CMK (cell line): ENCODE results near the gene PRRC2C.
"Not testable (repeated sequence)": the region's sequence is repeated elsewhere in the genome, so short reads cannot be mapped to it uniquely, and the experiment has no call there.

Source experiments
- DNase-seq: peaks from one replicate; pipeline ENCODE4 v3.0.0-alpha.2; 2010; ENCODE audit warnings: low read depth

The PRRC2C gene

GRCh38 chr1:171583591-171584201 lies 98.4 kb downstream of the PRRC2C start:
- no peak for DNase-seq

- no peak for DNase-seq
These were observed 100.4 kb downstream of the PRRC2C start for GRCh38 chr1:171585715-171586114.

GRCh38 chr1:171588230-171588629 lies 102.9 kb downstream of the PRRC2C start:
- DNase-seq = no peak

GRCh38 chr1:171590022-171590421 lies 104.7 kb downstream of the PRRC2C start:
- no peak for DNase-seq

- no peak for DNase-seq
These were observed 110.0 kb downstream of the PRRC2C start for GRCh38 chr1:171595324-171595723.

GRCh38 chr1:171596119-171596518 lies 110.8 kb downstream of the PRRC2C start:
- DNase-seq = no peak

- no peak for DNase-seq
These were observed 111.4 kb downstream of the PRRC2C start for GRCh38 chr1:171596705-171597104.

GRCh38 chr1:171597203-171597602 lies 111.9 kb downstream of the PRRC2C start:
- no peak for DNase-seq

GRCh38 chr1:171600310-171600709 lies 115.0 kb downstream of the PRRC2C start:
- DNase-seq = not testable (repeated sequence)

- DNase-seq = no peak
These were observed 115.5 kb downstream of the PRRC2C start for GRCh38 chr1:171600862-171601261.

- not testable (repeated sequence) for DNase-seq
These were observed 117.7 kb downstream of the PRRC2C start for GRCh38 chr1:171603042-171603441.

GRCh38 chr1:171606402-171606941 lies 121.1 kb downstream of the PRRC2C start:
- no peak for DNase-seq

- DNase-seq = no peak
These were observed 125.1 kb downstream of the PRRC2C start for GRCh38 chr1:171610385-171610784.

- no peak for DNase-seq
These were observed 126.0 kb downstream of the PRRC2C start for GRCh38 chr1:171611306-171611705.

- DNase-seq = no peak
These were observed 128.0 kb downstream of the PRRC2C start for GRCh38 chr1:171613282-171613681.

GRCh38 chr1:171615122-171615906 lies 130.0 kb downstream of the PRRC2C start:
- not testable (repeated sequence) for DNase-seq

- DNase-seq = no peak
These were observed 131.3 kb downstream of the PRRC2C start for GRCh38 chr1:171616586-171616985.

- DNase-seq = no peak
These were observed 136.8 kb downstream of the PRRC2C start, which contains the start of gene MYOCOS for GRCh38 chr1:171622152-171622462. MYOCOS (plus strand) TSS chr1:171622243; CDS start chr1:171623884, 1,641 bp downstream.

GRCh38 chr1:171623651-171624331 lies 138.5 kb downstream of the PRRC2C start:
- DNase-seq = no peak

- no peak for DNase-seq
These were observed 139.9 kb downstream of the PRRC2C start for GRCh38 chr1:171625225-171625624.

GRCh38 chr1:171627020-171627419 lies 141.7 kb downstream of the PRRC2C start:
- no peak for DNase-seq

- DNase-seq = no peak
These were observed 142.9 kb downstream of the PRRC2C start for GRCh38 chr1:171628225-171628624.

GRCh38 chr1:171635661-171636060 lies 150.3 kb downstream of the PRRC2C start:
- DNase-seq = no peak
